Stomach (tissue), 4 donors: Measurements from ENCODE around the gene KSR2.

ENCODE experiments used
- EP300 ChIP-seq: sonication (generic); formaldehyde crosslinking; IDR thresholded peaks from one replicate; pipeline ENCODE4 v1.6.1; 2017; ENCODE audit warnings: antibody characterized with exemption
- POLR2AphosphoS5 ChIP-seq, 3 donors: sonication (generic); formaldehyde crosslinking; IDR thresholded peaks; one replicate each; pipeline ENCODE4 v1.6.1; 2016; ENCODE audit warnings: antibody characterized with exemption in 3 of 3
- TF ChIP-seq, protein P1 (sequence below), 7 experiments: fragments of 450-650 bp in 4 of 7; fragments of 200-600 bp in 3 of 7; sonication (generic) in 3 of 7; IDR thresholded peaks; one replicate each; pipeline ENCODE4 v1.5.1; 2016 to 2019; ENCODE audit warnings: antibody characterized with exemption in 7 of 7, control low read depth in 2 of 7, mild to moderate bottlenecking in 1 of 7

- TF ChIP-seq, protein P1, sequence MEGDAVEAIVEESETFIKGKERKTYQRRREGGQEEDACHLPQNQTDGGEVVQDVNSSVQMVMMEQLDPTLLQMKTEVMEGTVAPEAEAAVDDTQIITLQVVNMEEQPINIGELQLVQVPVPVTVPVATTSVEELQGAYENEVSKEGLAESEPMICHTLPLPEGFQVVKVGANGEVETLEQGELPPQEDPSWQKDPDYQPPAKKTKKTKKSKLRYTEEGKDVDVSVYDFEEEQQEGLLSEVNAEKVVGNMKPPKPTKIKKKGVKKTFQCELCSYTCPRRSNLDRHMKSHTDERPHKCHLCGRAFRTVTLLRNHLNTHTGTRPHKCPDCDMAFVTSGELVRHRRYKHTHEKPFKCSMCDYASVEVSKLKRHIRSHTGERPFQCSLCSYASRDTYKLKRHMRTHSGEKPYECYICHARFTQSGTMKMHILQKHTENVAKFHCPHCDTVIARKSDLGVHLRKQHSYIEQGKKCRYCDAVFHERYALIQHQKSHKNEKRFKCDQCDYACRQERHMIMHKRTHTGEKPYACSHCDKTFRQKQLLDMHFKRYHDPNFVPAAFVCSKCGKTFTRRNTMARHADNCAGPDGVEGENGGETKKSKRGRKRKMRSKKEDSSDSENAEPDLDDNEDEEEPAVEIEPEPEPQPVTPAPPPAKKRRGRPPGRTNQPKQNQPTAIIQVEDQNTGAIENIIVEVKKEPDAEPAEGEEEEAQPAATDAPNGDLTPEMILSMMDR (IDR thresholded peaks at IDR 0.05): no peak
- no peak for TF ChIP-seq POLR2AphosphoS5 (IDR thresholded peaks at IDR 0.05)
- TF ChIP-seq EP300: no peak
These were observed 258.7 kb downstream of the KSR2 start for GRCh38 chr12:117710121-117710520.
